GM13976 (cell line): Measurements from ENCODE around the gene WWP2.

Experiments
- DNase-seq: peaks from one replicate; pipeline ENCODE4 v3.0.0; 2012; ENCODE audit warnings: low spot score
- in situ Hi-C: fragments of 300-500 bp; cut with MboI; formaldehyde crosslinking; loops from one replicate; pipeline ENCODE4 v1.12.0; 2022; ENCODE audit warnings: low sequenced_read_pairs, mixed read lengths, inconsistent platforms; ENCODE audit not compliant: unreplicated experiment
- TF ChIP-seq, protein P1 (sequence below): IDR thresholded peaks from 2 replicates; pipeline ENCODE4 v1.5.1; 2012; ENCODE audit warnings: borderline replicate concordance, mild to moderate bottlenecking; ENCODE audit not compliant: insufficient read depth; ENCODE audit errors: extremely low read depth, missing control alignments, control extremely low read depth

The WWP2 gene

GRCh38 chr16:69865701-69866100 is 103.6 kb downstream of the WWP2 start:
- no peak for DNase-seq
- in situ Hi-C loops: no loop called here
- TF ChIP-seq, protein P1, sequence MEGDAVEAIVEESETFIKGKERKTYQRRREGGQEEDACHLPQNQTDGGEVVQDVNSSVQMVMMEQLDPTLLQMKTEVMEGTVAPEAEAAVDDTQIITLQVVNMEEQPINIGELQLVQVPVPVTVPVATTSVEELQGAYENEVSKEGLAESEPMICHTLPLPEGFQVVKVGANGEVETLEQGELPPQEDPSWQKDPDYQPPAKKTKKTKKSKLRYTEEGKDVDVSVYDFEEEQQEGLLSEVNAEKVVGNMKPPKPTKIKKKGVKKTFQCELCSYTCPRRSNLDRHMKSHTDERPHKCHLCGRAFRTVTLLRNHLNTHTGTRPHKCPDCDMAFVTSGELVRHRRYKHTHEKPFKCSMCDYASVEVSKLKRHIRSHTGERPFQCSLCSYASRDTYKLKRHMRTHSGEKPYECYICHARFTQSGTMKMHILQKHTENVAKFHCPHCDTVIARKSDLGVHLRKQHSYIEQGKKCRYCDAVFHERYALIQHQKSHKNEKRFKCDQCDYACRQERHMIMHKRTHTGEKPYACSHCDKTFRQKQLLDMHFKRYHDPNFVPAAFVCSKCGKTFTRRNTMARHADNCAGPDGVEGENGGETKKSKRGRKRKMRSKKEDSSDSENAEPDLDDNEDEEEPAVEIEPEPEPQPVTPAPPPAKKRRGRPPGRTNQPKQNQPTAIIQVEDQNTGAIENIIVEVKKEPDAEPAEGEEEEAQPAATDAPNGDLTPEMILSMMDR: no peak

GRCh38 chr16:69867784-69868560 is 105.8 kb downstream of the WWP2 start:
- TF ChIP-seq, protein P1: no peak
- no peak for DNase-seq
- in situ Hi-C loops: no loop called here

DNA sequence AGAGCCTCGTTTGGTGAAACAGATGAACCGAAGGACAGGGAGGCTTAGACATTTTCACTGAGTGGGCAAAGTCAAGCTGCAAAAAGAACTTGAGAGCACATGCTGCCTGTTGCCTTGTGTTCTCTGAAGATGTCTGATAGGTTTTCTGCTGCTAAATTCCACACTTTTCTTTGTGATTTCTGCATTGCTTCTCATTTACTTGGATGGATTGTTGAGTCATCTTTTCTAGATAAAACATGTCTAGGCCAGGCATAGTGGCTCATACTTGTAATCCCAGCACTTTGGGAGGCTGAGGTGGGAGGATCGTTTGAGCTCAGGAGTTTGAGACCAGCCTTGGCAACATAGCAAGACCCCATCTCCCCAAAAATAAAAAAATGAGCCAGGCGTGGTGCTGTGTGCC is 108.6 kb downstream of the WWP2 start:
- TF ChIP-seq, protein P1: no peak
- DNase-seq: no peak
- in situ Hi-C loops: no loop called here

DNA sequence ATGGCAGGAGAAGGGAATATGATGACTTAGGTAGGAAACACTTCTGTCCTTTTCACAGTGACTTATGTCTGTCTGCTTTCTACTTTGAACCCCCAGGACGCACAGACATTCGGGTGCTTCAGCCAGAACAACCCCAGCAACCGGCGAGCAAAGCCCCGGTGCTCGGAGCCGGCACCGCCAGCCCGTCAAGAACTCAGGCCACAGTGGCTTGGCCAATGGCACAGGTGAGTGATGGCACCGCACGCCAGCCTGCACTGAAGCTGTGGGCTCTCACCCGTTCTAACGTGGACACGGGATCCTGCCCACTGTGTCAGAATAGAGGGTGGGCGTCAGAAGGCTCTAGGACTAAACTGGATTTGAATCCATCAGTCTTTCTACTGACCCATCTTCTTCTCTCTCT is 109.6 kb downstream of the WWP2 start:
- no peak for DNase-seq
- TF ChIP-seq, protein P1: no peak
- in situ Hi-C loops: no loop called here

DNA sequence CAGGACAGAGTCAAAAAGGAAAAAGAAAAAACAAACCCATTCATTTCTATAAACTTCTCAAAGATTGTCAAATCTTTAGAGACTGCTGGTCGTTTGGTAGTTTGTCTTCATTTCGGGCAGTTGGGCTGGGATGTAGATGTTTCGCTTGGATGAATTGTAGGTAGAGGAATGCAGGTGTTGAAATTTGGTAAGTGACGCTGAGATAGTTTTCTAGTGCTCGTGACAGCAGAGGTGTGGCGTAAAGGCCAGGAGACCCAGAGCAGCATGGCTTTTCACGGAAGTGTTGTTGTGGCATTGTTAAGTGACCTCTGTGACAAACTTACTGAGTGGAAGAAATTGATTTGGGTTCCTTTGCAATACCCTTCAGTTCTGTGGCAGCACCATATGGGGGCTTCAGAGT is 110.8 kb downstream of the WWP2 start:
- TF ChIP-seq, protein P1: no peak
- no peak for DNase-seq
- in situ Hi-C loops: no loop called here

- DNase-seq: no peak
- in situ Hi-C loops: no loop called here
- TF ChIP-seq, protein P1: no peak
These were observed 111.7 kb downstream of the WWP2 start for GRCh38 chr16:69873783-69874182.
